ENCODE results near the gene TBC1D2B.
"Not testable (repeated sequence)": the region's sequence is repeated elsewhere in the genome, so short reads cannot be mapped to it uniquely, and the experiment has no call there.

The TBC1D2B gene

GRCh38 chr15:77988347-77989295, 88.9 kb downstream of the TBC1D2B start:
- H3K9me3 Mint-ChIP-seq, result no peaks in the 10 kb centered on the region
- no peak overlapping the region for H3K4me3 Mint-ChIP-seq
- TF ChIP-seq CTCF (IDR thresholded peaks at IDR 0.05; ENCODE audit: unreplicated experiment in 3 of 3), result no peak
- peaks cover 4% of the 10 kb centered on the region for H3K27me3 Mint-ChIP-seq (ENCODE audit: low read depth)
- H3K27ac Mint-ChIP-seq, result peak overlapping the region; percentile 4 to 67 (median 20)
- no peaks in the 10 kb centered on the region for H3K36me3 Mint-ChIP-seq (ENCODE audit: low read depth)
- peaks cover 41% of the 10 kb centered on the region for H3K4me1 Mint-ChIP-seq

- not testable (repeated sequence) for H3K36me3 Mint-ChIP-seq (ENCODE audit: low read depth); H3K4me3 Mint-ChIP-seq; H3K27me3 Mint-ChIP-seq (ENCODE audit: low read depth); H3K9me3 Mint-ChIP-seq
- Mint-ChIP-seq H3K4me1 (peaks cover 39% of the 10 kb centered on the region), H3K27ac (peak overlapping the region in 1 of 3 experiments; percentile 67)
Observed at GRCh38 chr15:77987765-77988136, 89.8 kb downstream of the TBC1D2B start.

GRCh38 chr15:77986891-77987764, 90.4 kb downstream of the TBC1D2B start:
- no peak overlapping the region for H3K27ac Mint-ChIP-seq
- H3K27me3 Mint-ChIP-seq (ENCODE audit: low read depth), result peaks cover 13% of the 10 kb centered on the region
- H3K4me3 Mint-ChIP-seq, result no peak overlapping the region
- no peaks in the 10 kb centered on the region for H3K9me3 Mint-ChIP-seq
- peaks cover 36% of the 10 kb centered on the region for H3K4me1 Mint-ChIP-seq
- H3K36me3 Mint-ChIP-seq (ENCODE audit: low read depth), result no peaks in the 10 kb centered on the region
- no peak for TF ChIP-seq CTCF (IDR thresholded peaks at IDR 0.05; ENCODE audit: unreplicated experiment in 3 of 3)

GRCh38 chr15:77985931-77986480, 91.5 kb downstream of the TBC1D2B start:
- Mint-ChIP-seq H3K36me3 (ENCODE audit: low read depth) (no peaks in the 10 kb centered on the region), H3K4me1 (peaks cover 27% of the 10 kb centered on the region), H3K4me3 (no peak overlapping the region), H3K27ac (no peak overlapping the region), H3K27me3 (ENCODE audit: low read depth) (peaks cover 14% of the 10 kb centered on the region), H3K9me3 (no peaks in the 10 kb centered on the region)
- no peak for TF ChIP-seq CTCF (IDR thresholded peaks at IDR 0.05; ENCODE audit: unreplicated experiment in 3 of 3)

- Mint-ChIP-seq H3K9me3 (no peaks in the 10 kb centered on the region), H3K36me3 (ENCODE audit: low read depth) (no peaks in the 10 kb centered on the region), H3K4me3 (no peak overlapping the region), H3K27ac (no peak overlapping the region), H3K27me3 (ENCODE audit: low read depth) (peaks cover 14% of the 10 kb centered on the region), H3K4me1 (peaks cover 19% of the 10 kb centered on the region)
- TF ChIP-seq CTCF (IDR thresholded peaks at IDR 0.05; ENCODE audit: unreplicated experiment in 3 of 3), result no peak
Observed at GRCh38 chr15:77985031-77985930, 92.2 kb downstream of the TBC1D2B start.
